ENCODE measurements around the gene FAM200B.
"Not testable (repeated sequence)": the region's sequence is repeated elsewhere in the genome, so short reads cannot be mapped to it uniquely, and the experiment has no call there.

The FAM200B gene

DNA sequence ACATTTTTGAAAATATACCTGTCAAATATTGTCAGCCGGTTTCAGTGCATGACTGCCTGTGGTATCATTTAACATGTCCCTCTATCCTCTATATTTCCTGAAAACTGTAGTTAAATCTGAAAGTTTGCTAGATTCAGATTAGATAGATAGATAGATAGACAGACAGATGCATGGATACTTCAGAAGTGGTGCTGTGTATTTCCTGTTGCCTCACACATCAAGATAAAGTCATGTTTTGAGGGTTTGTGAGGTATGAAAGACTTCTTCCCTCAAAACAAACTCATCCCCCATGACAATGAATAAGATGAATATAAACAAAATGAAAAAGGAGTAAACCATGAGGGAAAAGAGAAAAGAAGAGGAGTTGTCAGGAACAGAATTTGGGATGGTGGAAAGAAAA is 15.2 kb downstream of the FAM200B start:
- DNase-seq: no peak

DNA sequence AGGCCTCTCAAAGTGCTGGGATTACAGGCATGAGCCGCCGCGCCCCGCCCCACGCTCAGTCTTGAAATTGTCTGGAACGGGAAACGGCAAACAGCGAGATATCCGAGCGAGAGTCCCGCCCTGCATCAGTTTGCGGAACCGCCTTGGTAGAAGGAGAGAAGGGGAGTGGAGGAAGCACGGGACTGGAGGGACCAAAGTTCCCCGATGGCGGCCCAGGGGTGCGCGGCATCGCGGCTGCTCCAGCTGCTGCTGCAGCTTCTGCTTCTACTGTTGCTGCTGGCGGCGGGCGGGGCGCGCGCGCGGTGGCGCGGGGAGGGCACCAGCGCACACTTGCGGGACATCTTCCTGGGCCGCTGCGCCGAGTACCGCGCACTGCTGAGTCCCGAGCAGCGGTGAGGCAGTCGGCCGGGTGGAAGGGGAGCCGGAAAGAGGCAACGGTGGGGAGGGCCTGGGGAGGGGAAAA is 21.3 kb downstream of the FAM200B start, which contains the start of gene BST1:
TSS of gene BST1 (plus strand) at position 125 of the 463 bp plus-strand sequence. CDS start at position 205, 80 bp downstream.
- DNase-seq: no peak

DNA sequence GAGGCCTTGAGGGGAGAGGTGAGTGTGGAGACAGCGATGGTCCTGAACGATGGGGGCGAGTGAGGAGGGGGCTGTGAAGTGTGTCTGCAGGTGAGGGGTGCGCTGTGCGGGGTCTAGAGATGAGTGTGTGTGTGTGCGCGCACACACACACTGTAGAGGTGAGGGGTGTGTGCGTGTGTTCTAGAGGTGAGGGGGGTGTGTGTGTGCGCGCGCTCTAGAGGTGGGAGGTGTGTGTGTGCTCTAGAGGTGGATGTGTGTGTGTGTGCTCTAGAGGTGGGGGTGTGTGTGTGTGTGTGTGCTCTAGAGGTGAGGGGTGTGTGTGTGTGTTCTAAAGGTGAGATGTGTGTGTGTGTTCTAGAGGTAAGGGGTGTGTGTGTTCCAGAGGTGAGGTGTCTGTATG is 21.8 kb downstream of the FAM200B start:
- no peak for DNase-seq

DNA sequence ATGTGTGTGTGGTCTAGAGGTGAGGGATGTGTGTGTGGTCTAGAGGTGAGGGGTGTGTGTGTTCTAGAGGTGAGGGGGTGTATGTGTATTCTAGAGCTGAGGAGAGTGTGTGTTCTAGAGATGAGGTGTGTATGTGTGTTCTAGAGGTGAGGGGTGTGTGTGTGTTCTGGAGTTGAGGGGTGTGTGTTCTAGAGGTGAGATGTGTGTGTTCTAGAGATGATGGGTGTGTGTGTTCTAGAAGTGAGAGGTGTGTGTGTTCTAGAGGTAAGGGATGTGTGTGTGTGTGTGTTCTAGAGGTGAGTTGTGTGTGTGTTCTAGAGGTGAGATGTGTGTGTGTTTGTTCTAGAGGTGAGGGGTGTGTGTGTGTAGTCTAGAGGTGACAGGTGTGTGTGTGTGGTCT is 22.5 kb downstream of the FAM200B start:
- DNase-seq: no peak

DNA sequence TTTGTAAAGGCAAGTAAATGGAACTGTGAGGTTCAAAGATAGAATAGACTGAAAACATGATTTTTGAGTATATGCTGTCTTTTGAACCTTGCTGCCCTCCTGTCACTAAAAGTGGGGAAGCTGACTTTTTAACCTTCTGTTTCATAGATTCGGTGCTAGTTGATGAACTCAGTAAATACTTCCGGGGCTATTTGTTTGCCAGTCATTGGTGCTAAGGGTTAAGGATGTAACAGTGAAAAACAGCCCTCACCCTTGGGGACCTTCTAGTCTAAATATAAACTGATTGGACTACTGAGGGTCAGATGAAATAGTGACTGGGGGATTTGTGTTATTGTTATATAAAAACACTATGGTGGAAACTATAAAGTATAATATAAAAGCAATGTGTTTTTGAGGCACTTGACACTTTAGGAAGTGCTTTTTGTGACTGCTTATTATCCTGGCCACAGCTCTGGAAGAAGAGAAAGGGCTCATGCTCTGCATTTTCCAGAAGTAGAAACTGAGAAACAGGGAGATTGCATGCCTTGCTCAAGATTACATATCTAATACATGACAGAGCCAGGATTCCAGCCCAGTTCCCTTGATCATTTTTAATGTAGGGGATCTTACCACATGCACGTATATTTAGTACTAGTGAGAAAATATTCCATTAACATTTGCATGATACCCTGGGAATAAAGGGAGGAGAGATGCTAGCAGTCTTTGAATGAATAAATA is 25.2 kb downstream of the FAM200B start:
- DNase-seq: no peak

DNA sequence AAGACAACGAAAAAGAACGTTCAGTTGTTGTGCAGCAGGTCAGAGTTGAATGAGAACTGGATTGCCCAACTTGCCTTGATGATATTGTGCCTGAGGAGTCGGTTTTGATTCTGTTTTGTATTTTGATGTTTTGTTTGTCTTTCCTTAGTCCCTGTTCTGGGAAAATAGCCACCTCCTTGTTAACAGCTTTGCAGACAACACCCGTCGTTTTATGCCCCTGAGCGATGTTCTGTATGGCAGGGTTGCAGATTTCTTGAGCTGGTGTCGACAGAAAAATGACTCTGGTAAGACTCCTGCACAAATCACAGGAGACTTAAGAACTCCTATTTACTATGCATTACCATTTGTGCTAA is 25.7 kb downstream of the FAM200B start:
- DNase-seq: no peak

DNA sequence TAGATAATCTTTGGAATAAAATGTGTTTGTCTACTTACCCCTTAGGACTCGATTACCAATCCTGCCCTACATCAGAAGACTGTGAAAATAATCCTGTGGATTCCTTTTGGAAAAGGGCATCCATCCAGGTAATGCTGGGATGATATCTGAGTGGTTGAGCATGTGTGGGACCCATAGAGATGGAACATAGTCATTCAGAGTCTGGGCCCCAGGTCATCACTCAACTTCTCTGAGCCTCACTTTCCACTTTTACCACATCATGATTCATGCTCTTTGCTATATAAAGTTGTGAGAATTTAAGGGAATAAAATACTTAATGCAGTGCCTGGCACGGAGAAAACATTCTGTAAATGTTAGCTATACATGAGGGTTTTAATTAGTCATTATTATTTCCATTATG is 30.1 kb downstream of the FAM200B start:
- DNase-seq: no peak

DNA sequence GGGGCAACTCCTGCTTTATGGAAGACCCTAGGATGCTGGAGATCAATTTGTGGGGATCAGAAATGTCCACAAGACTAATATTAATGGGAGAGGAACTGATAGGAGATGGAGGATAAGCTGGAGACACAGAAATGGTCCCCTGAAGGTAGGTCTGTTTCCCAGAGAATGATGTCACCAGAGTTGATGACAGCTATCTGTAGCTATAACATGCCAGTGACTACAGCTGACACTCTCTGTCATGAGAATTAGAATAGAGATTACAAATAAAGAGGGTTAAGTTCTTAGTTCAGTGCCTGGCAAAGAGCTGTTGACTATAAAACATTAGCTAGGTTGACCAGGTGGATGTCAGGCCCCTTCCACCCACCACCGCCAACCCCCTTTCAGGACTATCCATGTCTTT is 30.6 kb downstream of the FAM200B start:
- DNase-seq: no peak

DNA sequence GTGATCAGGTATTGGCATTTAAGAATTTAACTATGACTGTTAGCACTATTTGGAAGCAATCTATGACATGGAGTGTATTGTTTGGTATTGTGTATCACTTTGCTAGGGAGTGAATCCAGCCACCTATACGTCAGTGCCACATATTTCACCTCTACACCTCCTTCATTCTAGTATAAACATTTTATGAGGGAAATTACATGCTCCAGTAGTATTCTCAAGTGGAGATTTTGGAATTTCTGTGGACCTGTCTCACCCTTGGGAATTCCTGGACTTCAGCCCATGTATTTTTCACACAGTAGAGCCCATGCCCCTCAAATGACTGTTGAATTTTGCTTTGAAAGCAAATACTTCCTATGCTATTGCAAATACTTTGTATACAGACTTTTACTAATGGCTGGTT is 32.5 kb downstream of the FAM200B start:
- DNase-seq: no peak

DNA sequence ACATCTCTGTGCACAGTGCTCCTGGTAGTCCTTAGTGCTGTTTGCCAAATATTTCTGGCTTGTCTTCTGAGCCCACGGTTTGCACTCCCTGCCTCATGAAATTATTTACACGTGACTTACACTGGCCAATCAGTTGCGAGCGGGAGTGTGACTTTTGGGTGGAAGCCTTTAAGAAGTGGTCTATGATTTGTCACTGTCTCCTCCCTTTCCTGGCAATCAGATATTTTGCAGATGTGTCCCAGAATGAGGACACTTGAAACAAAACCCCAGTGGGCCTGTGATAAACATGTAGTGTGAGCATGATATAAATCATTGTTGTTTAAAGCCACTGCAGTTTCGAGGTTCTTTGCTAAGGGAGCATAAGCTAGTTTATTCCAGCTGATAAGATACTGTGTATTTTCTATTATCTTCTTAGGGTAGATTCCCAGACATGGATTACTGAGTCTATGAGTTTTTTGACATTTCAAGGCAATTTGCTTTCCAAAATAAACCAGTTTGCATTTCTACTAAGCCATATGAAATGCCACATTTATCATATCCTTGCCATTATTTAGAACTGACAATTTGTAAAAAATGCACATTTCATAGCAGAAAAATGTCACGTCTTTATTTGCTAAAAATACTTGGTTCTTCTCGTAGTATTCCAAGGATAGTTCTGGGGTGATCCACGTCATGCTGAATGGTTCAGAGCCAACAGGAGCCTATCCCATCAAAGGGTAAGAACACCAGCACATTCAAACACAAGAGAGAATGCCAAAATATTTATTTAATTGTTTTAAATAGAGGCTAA is 33.2 kb downstream of the FAM200B start:
- no peak for DNase-seq

DNA sequence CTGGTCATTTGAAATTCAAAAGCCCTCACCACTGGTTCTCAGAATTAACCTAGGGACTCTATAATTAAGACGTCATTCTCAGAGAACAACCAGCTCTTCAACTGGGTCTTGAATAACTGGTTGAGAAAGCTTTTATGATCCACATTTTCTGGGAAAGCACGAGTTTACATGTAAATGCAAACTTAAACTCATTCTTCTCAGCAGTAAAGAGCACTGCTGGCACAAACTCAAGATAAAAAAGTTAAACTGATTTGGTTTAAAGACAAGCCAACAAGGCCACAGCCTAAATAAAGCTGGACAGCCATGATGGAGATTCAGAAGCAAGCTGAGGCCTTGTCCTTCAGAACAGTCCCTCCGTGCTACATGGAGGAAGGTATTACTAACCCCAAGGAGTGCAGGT is 34.5 kb downstream of the FAM200B start:
- DNase-seq: no peak

DNA sequence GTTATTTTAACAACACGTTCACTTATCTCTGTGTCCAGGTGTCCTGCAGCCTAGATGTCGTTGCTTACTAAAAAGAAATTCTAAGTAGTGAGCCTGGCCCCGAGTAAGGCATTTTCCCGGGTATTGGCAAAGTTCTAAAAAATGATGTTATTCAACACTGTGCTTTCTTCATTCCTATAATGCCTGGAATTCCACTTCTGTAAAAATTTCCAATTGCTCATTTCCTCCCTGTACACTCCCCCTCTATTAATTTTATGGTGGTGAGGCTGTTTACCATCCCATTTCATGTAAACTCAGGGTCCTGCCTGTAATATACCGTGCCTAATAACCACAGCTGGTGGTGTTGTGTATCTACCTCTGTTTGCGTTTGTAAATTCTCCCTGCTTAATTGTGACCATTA is 35.5 kb downstream of the FAM200B start:
- DNase-seq: no peak

DNA sequence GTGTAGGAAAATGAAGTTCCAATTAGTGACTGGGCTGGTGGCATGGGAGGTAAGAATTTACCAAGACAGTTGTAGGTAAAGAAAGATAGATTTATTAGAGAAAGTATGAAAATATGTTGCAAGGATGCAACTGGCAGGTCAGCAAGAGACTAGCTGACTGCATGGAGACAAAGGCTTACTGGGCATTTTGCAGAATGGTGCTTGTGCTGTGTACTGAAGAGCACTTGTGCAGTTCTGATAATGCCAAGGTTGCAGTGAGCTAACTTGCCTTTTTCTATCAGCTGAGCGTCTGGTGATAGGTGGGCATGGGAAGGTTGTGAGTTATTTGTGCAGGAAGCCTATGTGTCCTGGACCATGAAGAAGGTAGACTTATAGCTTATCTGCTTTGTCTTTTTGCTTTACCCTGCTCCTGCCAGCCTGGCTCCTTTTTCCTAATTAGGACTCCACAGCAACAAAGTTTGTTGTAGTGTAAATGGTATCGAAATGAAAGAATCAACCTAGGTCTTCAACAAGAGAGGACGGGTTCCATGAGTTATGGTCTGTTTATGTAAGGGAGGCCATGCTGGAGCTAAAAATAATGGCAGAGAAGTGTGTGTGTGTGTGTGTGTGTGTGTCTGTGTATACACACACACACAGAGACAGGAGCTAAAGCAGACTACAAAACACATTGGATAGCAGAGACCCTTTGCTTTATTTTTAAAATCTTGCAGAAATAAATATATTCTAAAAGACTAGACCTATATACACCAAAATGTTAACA is 36.2 kb downstream of the FAM200B start:
- DNase-seq: no peak

DNA sequence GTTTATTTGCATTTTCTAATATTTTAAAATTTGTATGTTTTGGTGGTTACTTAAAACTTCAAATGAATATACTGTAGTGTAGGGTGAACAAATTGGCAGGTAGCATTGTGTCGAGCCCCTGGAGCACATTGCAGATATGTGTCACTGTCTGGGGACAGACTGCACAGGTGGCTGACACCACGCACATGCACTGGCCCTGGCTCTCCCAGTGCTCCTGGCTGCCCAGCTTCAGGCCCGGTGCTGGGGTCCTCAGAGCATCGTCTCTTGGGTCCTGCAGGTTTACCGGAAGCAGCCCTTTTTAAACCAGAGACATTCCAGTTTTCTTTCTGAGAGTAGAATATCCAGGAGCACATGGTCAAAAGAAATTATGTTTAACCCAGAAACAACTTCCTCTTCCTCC is 36.8 kb downstream of the FAM200B start:
- DNase-seq: no peak

DNA sequence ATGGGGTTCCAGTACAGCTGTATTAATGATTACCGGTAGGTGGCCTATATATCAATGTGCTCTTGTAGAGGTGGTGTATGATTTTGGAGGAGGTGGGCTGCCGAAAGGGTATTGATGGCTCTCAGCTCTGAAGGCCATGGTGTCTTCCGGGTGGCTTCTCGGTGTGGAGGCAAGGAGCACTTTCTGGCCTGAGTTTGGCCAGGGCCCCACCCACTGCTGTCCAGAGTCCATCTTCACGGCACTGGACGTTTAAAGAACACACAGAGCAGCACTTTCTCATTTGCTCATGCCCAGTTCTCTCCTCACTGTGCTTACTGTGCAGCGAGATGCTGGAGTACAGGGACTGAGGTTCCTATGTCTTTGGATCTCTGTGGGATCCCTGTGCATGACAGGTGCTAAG is 37.3 kb downstream of the FAM200B start:
- no peak for DNase-seq

DNA sequence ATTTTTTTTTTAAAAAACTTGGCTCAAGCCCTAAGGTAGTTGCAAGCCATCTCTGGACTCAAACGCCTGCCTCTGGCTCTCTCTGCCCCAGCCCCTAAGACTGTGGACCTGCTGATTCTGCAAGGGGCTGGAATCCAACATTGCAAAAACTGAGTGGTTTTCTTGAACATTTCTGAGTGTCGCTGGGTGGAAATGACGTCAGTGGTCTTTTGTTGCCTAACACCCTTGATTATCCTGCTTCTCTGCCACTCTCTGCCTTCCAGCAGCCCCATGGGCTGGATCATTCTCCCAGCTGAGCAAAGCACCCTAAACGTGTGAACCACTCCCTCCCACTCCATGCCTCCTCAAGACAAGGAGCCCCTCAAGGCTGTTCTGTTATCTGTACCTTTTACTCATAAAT is 37.9 kb downstream of the FAM200B start:
- no peak for DNase-seq

DNA sequence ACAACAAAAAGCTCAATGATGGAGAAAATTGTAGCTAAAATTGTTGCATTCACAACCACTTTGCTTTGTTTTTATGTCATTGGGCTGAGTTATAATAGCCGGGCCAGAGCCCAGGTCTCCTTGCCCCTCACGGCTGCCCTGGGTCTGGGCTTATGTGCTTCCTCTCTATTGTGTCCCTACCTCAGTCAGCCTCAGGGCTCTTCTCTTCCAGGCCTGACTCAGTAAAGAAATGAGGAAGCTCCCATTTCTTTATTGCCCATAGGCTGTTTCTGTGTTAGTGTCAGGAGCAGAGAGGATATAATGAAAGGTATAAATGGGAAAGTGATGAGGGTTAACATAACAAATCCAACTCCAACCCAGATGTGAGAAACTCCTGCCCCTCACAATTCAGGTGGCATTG is 39.2 kb downstream of the FAM200B start:
- DNase-seq: no peak

DNA sequence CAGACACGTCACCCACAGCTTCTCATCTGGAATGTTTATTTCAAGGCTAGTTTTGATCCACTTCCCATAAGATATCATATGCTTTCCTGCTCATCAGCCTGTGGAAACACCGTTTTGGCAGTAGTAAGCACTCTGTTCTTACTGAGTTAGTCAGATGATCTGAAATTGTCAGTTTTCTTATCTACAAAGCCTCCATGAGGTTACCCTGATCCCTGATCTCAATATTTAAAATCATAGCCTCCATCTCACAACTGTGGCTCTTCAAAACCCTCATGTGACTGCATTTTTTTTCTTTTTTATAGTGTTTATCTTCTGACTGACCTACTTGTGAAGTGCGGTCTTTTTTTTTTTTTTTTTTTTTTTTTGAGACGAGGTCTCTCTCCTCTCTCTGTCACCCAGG is 44.0 kb downstream of the FAM200B start:
- DNase-seq: no peak

DNA sequence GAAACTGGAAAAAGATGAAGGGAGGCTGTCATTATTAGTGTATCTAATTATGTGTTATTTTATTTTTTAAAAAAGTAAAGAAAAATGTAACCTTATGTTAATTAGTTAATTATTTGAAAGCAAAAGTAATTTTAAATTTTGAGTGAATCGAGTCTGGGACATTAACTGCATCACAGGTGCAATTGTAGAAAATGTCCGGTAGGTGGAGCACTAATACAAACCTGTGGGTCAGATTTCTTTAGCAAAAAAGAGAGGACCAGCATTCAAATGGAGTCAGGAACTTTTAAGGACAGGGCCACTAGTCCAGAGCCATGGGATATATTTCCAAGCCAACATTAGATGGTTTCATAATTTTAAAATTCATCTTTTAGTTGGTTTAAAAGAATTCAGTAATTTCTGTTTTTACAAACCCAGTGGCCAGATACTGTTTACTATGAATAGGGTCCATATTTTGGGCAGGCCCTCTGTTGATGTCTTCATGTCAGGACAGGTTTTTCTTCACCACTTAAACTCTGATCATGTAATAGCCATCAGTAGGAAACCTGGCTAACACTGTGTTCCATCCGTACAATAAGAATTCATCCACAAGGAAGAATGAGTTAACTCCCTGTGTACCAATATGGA is 48.4 kb downstream of the FAM200B start:
- DNase-seq: no peak

DNA sequence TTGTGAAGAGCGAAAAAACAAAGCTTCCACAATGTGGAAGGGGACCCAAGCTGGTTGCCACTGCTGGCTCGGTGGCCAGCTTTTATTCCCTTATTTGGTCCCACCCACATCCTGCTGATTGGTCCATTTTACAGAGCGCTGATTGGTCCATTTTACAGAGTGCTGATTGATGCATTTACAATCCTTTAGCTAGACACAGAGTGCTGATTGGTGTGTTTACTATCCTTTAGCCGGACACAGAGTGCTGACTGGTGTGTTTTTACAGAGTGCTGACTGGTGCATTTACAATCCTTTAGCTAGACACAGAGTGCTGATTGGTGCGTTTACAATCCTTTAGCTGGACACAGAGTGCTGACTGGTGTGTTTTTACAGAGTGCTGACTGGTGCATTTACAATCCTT is 51.4 kb downstream of the FAM200B start:
- not testable (repeated sequence) for DNase-seq

DNA sequence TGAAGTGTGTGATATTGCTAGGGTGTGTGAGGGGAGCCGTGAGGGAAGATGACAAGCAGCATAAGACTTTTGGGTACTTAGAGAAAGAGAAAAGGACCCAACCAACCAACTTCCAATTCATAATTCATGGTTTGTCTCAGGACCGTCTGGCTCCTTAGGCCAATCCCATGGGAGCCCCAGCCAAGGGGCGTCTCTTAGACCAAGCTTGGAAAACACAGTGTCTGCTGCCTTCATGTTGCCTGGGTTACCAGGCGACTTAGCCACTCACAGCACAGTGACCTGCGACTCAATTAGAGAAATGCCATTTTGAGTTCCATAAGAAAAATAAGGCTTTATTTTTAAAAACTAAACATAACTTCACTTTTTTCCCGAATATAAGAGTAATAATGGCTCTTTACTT is 53.9 kb downstream of the FAM200B start:
- no peak for DNase-seq

DNA sequence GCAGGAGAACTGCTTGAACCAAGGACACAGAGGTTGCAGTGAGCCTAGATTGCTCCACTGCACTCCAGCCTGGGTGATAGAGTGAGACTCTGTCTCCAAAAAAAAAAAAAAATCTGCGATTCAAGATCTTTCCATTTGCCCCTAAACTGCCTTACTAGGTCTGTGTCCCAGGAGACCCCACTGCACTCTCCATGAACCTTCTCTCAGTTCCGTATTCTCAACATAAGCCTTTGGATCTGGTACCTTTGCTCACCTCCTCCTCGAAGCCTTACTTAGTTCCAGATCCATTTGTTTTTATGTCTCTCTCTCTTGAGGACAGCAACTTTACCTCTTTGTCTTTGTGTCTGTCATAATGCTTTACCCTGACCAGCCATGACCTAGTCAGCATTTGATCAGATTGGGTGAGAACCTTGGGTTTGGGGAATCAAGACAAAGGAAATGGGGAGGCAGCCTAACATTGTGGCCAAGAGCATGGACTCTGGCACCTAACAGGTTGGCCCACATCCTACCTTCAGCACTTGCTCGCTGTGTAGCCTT is 55.0 kb downstream of the FAM200B start:
- no peak for DNase-seq

DNA sequence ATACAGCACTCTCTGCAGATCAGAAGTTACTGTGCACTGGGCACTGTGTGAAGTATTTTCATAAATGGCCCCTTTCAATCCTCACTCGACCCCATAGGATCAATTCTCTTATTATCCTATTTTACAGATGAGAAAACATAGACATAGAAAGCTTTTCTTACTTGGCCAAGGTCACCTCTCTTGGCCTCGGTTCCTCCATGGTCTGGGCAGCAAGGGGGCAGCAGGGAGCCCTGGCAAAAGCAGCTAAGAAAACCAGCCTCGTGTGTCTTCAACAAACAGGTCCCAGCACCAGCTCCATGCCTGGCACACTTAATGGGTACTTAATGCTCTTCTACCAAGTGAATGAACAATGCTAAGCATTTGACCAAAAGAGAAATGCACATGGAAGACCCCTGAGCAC is 55.6 kb downstream of the FAM200B start:
- DNase-seq: no peak

Measured in NCI-H446 treated with DMSO at 0.1 percent for 48 hours (cell line).